HUES48 (cell line): ENCODE results near the gene PDSS2.
A peak's percentile ranks its signal among the peaks of the same experiment; 100 is the strongest.
"Not testable (repeated sequence)": the region's sequence is repeated elsewhere in the genome, so short reads cannot be mapped to it uniquely, and the experiment has no call there.

ENCODE experiments used
- H3K27ac ChIP-seq: one replicate; pipeline ENCODE4 v1.7.0; 2013; ENCODE audit warnings: low read depth, low read length, inconsistent platforms
- H3K27me3 ChIP-seq: 2 replicates; pipeline ENCODE4 v1.6.1; 2013; ENCODE audit warnings: mild to moderate bottlenecking, low read length; ENCODE audit not compliant: control insufficient read depth, insufficient read depth
- H3K36me3 ChIP-seq: 2 replicates; pipeline ENCODE4 v1.6.1; 2013; ENCODE audit warnings: low read length; ENCODE audit not compliant: control insufficient read depth, insufficient read depth
- H3K4me1 ChIP-seq: 2 replicates; pipeline ENCODE4 v1.6.1; 2013; ENCODE audit warnings: mild to moderate bottlenecking, low read length; ENCODE audit not compliant: control insufficient read depth, insufficient read depth
- H3K4me3 ChIP-seq: 2 replicates; pipeline ENCODE4 v1.5.1; 2013; ENCODE audit warnings: mild to moderate bottlenecking, low read depth, low read length
- H3K9ac ChIP-seq: 2 replicates; pipeline ENCODE4 v1.6.1; 2013; ENCODE audit warnings: mild to moderate bottlenecking, low read depth, low read length, moderate library complexity
- H3K9me3 ChIP-seq: 2 replicates; pipeline ENCODE4 v1.6.1; 2013; ENCODE audit warnings: low read length; ENCODE audit not compliant: control insufficient read depth, insufficient read depth

PDSS2 gene

DNA sequence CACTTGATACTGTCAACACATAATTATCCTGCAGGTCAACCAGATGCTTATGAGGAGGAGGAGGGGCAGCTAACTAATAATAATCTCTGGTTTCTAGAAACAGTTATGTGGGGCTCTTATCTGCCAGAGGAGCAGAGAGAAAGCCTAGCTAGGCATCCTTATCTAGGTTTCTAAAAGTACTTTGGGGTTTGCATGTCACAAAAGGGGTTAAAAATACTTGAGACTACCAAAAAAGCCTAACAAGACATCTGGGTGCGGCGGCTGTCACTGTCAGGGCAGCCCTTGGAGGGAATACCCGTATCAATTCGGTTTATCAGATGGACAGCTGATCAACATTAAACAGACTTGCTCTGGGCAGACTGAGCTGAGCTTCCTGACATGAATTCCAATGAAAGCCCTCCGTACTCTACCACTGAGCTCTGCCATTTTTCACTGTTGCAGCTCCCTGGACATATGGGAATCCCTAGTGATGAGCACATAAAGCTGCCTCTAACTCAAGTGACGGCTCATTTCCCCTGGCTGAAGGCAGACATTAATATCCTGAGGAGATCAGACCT lies 166.6 kb downstream of the PDSS2 start:
- Histone ChIP-seq H3K27me3 (no peaks in the 10 kb centered on the region), H3K4me1 (peaks cover 18% of the 10 kb centered on the region; the same call in 1 of the 2 replicates), H3K4me3 (no peak overlapping the region), H3K9ac (no peak overlapping the region), H3K9me3 (no peaks in the 10 kb centered on the region), H3K27ac (no peak overlapping the region), H3K36me3 (no peaks in the 10 kb centered on the region)

DNA sequence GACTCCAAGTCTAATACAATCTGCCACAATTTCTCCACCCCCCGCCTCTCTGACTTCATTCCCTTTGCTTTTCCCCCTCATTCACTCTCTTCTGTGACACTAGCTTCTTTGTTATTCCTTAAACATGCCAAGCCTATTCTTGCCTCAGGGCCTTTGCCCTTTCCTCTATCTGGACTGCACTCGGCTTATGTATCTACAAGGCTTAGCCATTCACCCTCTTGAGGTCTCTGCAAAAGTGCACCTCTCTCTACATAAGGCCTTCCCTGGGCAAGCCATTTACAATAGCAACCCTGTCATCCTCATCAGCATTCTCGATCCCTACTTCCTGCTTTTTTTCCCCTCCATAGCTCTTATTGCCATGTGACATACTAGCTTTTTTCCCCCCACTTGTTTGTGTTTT lies 168.9 kb downstream of the PDSS2 start:
- no peak overlapping the region for H3K27ac ChIP-seq
- H3K36me3 ChIP-seq, result no peaks in the 10 kb centered on the region
- H3K4me1 ChIP-seq, result peaks cover 19% of the 10 kb centered on the region; the same call in 1 of the 2 replicates
- no peak overlapping the region for H3K9ac ChIP-seq
- H3K27me3 ChIP-seq, result no peaks in the 10 kb centered on the region
- no peak overlapping the region for H3K4me3 ChIP-seq
- H3K9me3 ChIP-seq, result no peaks in the 10 kb centered on the region

DNA sequence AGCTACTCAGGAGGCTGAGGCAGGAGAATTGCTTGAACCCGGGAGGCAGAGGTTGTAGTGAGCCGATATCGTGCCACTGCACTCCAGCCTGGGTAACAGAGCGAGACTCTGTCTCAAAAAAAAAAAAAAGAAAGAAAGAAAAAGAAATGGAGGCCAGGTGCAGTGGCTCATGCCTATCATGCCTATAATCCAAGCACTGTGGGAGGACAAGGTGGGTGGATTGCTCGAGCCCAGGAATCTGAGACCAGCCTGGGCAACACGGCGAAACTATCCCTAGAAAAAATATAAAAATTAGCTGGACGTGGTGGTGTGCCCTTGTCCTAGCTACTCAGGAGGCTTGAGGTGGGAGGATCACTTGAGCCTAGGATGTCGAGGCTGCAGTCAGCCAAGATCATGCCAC lies 170.1 kb downstream of the PDSS2 start:
- H3K36me3 ChIP-seq, H3K27ac ChIP-seq, H3K9me3 ChIP-seq, H3K27me3 ChIP-seq, H3K9ac ChIP-seq, H3K4me3 ChIP-seq: not testable (repeated sequence)
- peaks cover 25% of the 10 kb centered on the region for H3K4me1 ChIP-seq

DNA sequence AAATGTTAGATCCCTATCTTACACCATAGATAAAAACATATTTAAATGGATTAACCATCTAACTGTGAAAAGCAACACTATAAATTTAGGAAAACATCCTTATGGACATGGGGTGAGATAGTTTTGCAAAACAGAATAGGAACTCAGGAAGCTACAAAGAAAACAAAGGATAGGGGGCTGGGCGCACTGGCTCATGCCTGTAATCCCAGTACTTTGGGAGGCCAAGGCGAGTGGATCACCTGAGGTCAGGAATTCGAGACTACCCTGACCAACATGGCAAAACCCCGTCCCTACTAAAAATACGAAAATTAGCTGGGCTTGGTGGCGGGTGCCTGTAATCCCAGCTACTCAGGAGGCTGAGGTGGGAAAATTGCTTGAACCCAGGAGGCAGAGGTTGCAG lies 173.7 kb downstream of the PDSS2 start:
- not testable (repeated sequence) for H3K4me3 ChIP-seq, H3K36me3 ChIP-seq, H3K9me3 ChIP-seq, H3K9ac ChIP-seq, H3K27ac ChIP-seq, H3K27me3 ChIP-seq
- peaks cover 17% of the 10 kb centered on the region for H3K4me1 ChIP-seq

DNA sequence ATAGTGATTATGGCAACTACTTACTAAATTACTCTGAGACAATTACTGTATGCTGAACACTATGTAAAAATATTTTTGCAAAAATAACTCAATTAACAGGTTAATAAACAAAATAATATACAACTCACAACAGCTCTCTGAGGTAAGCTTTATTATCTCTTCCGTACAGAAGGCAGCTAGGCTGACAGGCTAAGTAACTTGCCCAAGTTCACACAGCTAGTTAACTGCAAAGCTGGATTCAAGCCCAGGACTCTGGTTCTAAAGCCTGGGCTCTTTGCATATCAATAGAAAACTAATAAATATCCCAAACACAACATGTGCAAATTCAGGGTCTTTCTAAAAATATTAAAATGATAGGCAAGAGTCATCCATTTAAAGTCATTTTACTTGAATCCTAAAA lies 174.6 kb downstream of the PDSS2 start:
- H3K9ac ChIP-seq, result no peak overlapping the region

DNA sequence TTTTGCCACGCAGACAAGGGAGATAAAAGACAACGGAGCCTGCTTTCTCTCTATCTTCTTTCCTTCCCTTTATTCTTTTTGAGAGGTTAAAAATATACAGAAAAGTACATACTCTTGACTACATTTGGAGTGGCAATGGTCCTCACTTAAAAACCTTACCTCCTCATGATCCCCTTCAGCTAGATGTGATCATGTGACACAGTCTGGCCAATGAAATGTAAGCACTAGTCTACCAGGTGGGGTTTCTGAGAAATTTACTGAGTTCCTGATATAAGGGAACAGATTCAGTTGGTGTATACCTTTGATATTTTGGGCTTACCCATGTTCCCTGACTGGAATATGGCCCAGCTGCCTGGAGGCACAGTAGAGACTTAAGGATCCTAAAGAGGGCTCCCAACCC lies 178.6 kb downstream of the PDSS2 start:
- Histone ChIP-seq H3K4me1 (peaks cover 18% of the 10 kb centered on the region), H3K27ac (no peak overlapping the region), H3K27me3 (no peaks in the 10 kb centered on the region), H3K4me3 (no peak overlapping the region), H3K9me3 (no peaks in the 10 kb centered on the region), H3K36me3 (no peaks in the 10 kb centered on the region), H3K9ac (no peak overlapping the region)

More for the DNA sequence above, 174.6 kb downstream of the PDSS2 start:
- Histone ChIP-seq H3K27me3 (no peaks in the 10 kb centered on the region), H3K4me1 (peaks cover 19% of the 10 kb centered on the region), H3K9me3 (no peaks in the 10 kb centered on the region), H3K27ac (peak overlapping the region; percentile 24), H3K4me3 (no peak overlapping the region), H3K36me3 (no peaks in the 10 kb centered on the region)

DNA sequence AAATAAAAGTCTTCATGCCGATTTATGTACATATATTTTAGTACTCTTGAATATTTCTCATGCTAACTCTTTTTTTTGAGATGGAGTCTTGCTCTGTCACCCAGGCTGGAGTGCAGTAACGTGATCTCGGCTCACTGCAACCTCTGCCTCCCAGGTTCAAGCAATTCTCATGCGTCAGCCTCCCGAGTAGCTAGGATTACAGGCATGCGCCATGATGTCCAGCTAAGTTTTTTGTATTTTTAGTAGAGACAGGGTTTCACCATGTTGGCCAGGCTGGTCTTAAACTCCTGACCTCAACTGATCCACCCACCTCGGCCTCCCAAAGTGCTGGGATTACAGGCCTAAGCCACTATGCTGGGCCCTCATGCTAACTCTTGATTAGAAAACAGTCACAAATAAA lies 179.4 kb downstream of the PDSS2 start:
- H3K36me3 ChIP-seq, H3K4me3 ChIP-seq, H3K9me3 ChIP-seq, H3K27ac ChIP-seq, H3K27me3 ChIP-seq, H3K9ac ChIP-seq: not testable (repeated sequence)
- H3K4me1 ChIP-seq, result peaks cover 13% of the 10 kb centered on the region; the same call in 1 of the 2 replicates

DNA sequence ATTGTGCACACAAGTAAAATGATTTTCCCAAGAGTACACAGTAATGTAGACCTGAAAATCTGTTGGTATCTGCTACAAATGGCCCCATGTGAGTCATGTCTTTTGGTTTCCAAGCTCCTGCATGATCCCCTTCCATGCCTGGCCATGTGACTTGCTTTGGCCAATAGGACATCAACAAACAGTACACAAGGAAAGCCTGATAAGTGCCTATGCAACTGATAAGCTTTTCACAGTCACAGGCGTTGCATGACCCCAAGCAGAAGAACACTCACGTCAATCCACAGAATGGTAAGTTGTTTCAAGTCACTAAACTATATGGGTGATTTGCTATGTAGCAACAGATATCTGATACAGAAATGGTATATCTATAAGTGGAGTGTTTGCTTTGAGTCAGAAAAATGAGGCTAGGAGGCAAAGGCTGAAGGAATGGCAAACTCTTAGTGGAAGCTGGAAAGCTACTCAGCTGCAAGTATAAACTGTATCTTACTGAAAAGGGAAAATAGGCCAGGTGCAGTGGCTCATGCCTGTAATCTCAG lies 184.0 kb downstream of the PDSS2 start:
- Histone ChIP-seq H3K9ac (no peak overlapping the region), H3K4me3 (no peak overlapping the region), H3K27me3 (no peaks in the 10 kb centered on the region), H3K4me1 (0 out of 2 replicates have a peak, but pooled peaks cover 4% of the 10 kb centered on the region), H3K27ac (no peak overlapping the region), H3K9me3 (no peaks in the 10 kb centered on the region), H3K36me3 (no peaks in the 10 kb centered on the region)

DNA sequence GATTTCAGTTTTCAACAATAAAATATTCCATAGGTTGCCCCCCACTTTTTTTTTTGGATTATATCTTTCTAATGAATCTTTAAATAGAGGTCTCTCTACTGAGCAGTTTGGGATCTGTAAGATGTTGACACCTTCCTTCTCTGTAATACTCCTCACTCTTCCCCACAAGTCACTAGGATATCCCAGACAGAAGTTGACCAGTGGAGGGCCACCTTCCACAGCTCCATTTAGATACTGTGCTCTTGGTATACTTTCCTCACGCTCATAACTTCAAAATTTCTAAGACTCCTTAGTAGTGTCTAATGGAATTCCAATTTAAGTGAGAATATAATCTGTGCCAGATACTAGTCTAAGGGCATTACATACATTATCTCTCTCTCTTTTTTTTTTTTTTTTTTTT lies 185.1 kb downstream of the PDSS2 start:
- Histone ChIP-seq H3K9ac (no peak overlapping the region), H3K27me3 (no peaks in the 10 kb centered on the region), H3K36me3 (no peaks in the 10 kb centered on the region), H3K27ac (no peak overlapping the region), H3K4me1 (no peaks in the 10 kb centered on the region), H3K9me3 (no peaks in the 10 kb centered on the region), H3K4me3 (no peak overlapping the region)

DNA sequence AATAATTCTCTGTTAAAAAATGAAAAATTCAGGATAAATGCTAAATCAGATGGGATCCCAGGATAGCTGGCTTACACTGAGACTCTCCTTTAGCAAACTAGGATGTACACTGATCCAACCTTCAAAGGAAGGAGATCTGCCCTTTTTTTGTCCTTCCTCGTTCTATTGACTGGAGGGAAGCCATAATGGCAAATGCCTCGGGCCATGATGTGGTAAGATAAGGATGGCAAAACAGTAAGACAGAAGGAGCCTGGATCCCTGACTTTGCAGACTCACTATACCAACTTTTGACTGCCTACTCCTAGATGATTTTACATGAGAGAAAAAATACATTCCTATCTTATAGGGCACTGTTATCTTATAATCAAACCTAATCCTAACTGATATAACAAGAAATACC lies 187.1 kb downstream of the PDSS2 start:
- Histone ChIP-seq H3K9ac (no peak overlapping the region), H3K4me3 (no peak overlapping the region), H3K9me3 (no peaks in the 10 kb centered on the region), H3K4me1 (peaks cover under 1% of the 10 kb centered on the region; the same call in 1 of the 2 replicates), H3K36me3 (no peaks in the 10 kb centered on the region), H3K27ac (no peak overlapping the region), H3K27me3 (no peaks in the 10 kb centered on the region)

DNA sequence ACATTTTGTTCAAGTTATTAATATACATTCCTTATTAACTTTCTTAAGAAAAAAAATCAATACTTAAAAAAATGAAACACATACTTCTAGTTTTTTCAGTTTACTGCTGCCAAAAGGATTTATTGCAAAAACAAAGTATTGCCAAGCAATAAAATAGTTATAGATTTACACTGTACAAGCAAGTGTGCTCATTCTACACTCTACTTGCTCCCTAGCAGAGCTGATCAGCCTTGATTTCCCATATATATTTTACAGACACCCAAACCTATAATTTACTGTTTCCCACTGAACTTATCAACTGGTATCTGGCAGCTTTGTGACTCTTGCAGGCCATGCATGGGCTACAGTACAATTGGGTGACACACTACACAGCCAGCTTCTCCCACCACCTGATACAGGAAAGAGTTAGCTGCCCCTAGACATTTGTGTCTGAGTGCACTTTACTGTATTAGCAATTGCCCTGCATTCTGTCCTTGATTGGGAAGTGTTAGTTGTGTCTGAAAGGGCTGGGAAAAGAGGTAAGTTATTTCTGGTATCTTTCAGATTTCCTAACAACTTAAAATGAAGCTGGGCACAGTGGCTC lies 188.1 kb downstream of the PDSS2 start:
- Histone ChIP-seq H3K4me1 (peaks cover 10% of the 10 kb centered on the region), H3K9me3 (no peaks in the 10 kb centered on the region), H3K27me3 (no peaks in the 10 kb centered on the region), H3K27ac (no peak overlapping the region), H3K4me3 (no peak overlapping the region), H3K9ac (no peak overlapping the region), H3K36me3 (no peaks in the 10 kb centered on the region)
